ENCODE measurements around the gene SHD.
A peak's percentile ranks its signal among the peaks of the same experiment; 100 is the strongest.
"Not testable (repeated sequence)": the region's sequence is repeated elsewhere in the genome, so short reads cannot be mapped to it uniquely, and the experiment has no call there.

SHD gene

GRCh38 chr19:4278419-4279266 is at the start of gene SHD:
Gene SHD (plus strand): TSS chr19:4279266. CDS start chr19:4280064, 798 bp downstream.
- no peak for DNase-seq (ENCODE audit: low read depth in 2 of 2)

- not testable (repeated sequence) for DNase-seq (ENCODE audit: low read depth in 2 of 2)
Observed at GRCh38 chr19:4230237-4230636, 48.8 kb upstream of the SHD start.

- DNase-seq (ENCODE audit: low read depth in 2 of 2) = not testable (repeated sequence)
Observed at GRCh38 chr19:4231521-4231920, 47.5 kb upstream of the SHD start.

- not testable (repeated sequence) for DNase-seq (ENCODE audit: low read depth in 2 of 2)
Observed at GRCh38 chr19:4232139-4232538, 46.9 kb upstream of the SHD start.

GRCh38 chr19:4232614-4233281 is 46.3 kb upstream of the SHD start:
- DNase-seq (ENCODE audit: low read depth in 2 of 2) = no peak

GRCh38 chr19:4233282-4233853 is 45.7 kb upstream of the SHD start:
- peak; percentile 51 to 57 for DNase-seq (ENCODE audit: low read depth in 2 of 2)

- DNase-seq (ENCODE audit: low read depth in 2 of 2) = no peak
Observed at GRCh38 chr19:4234142-4234861, 44.8 kb upstream of the SHD start.

GRCh38 chr19:4234862-4235201 is 44.2 kb upstream of the SHD start:
- no peak for DNase-seq (ENCODE audit: low read depth in 2 of 2)

- not testable (repeated sequence) for DNase-seq (ENCODE audit: low read depth in 2 of 2)
Observed at GRCh38 chr19:4237510-4237909, 41.6 kb upstream of the SHD start.

GRCh38 chr19:4238831-4239230 is 40.2 kb upstream of the SHD start:
- DNase-seq (ENCODE audit: low read depth in 2 of 2) = no peak

- no peak for DNase-seq (ENCODE audit: low read depth in 2 of 2)
Observed at GRCh38 chr19:4241824-4242430, 37.1 kb upstream of the SHD start.

- DNase-seq (ENCODE audit: low read depth in 2 of 2) = not testable (repeated sequence)
Observed at GRCh38 chr19:4245938-4246337, 33.1 kb upstream of the SHD start.

GRCh38 chr19:4246767-4247593 is 32.1 kb upstream of the SHD start, which contains the start of gene YJU2:
Gene YJU2 (plus strand): TSS chr19:4247080. CDS start chr19:4247147, 67 bp downstream.
- peak; percentile 97 to 98 for DNase-seq (ENCODE audit: low read depth in 2 of 2)

GRCh38 chr19:4256563-4256962 is 22.5 kb upstream of the SHD start:
- no peak for DNase-seq (ENCODE audit: low read depth in 2 of 2)

- DNase-seq (ENCODE audit: low read depth in 2 of 2) = no peak
Observed at GRCh38 chr19:4257025-4257424, 22.0 kb upstream of the SHD start.

- DNase-seq (ENCODE audit: low read depth in 2 of 2) = no peak
Observed at GRCh38 chr19:4258181-4258580, 20.9 kb upstream of the SHD start.

- DNase-seq (ENCODE audit: low read depth in 2 of 2) = no peak
Observed at GRCh38 chr19:4260613-4261191, 18.4 kb upstream of the SHD start.

- DNase-seq (ENCODE audit: low read depth in 2 of 2) = no peak
Observed at GRCh38 chr19:4264812-4265211, 14.3 kb upstream of the SHD start.

GRCh38 chr19:4266253-4267000 is 12.6 kb upstream of the SHD start:
- DNase-seq (ENCODE audit: low read depth in 2 of 2) = no peak

All from stimulated activated CD8-positive, alpha-beta memory T cell treated with anti-CD3 and anti-CD28 coated beads, Interleukin-15, amount 100 ng/mL, for 48 hours (primary cell).